ENCODE results near the gene SCAPER.

GRCh38 chr15:76358453-76358852, 546.7 kb downstream of the SCAPER start:
- TF ChIP-seq CTCF (IDR thresholded peaks at IDR 0.05): no peak
- TF ChIP-seq POLR2A (IDR thresholded peaks at IDR 0.05): no peak
